ENCODE measurements around the gene PTPRE. TPM values are rescaled to one million over a fixed set of nuclear protein-coding genes. Genes with fewer than 3 reads are reported as not detected.

PTPRE gene
- total and polyA plus RNA-seq, 7 donors, result 0.48 to 4.5 (median 2.7) TPM

GRCh38 chr10:128008521-128009250 is 101.8 kb downstream of the PTPRE start:
- Histone ChIP-seq H3K27me3 (ENCODE audit: insufficient read depth in 3 of 3, low read length in 2 of 3) (no peaks in the 10 kb centered on the region), H3K4me1 (no peaks in the 10 kb centered on the region), H3K36me3 (ENCODE audit: insufficient read depth in 1 of 2, low read depth in 1 of 2) (no peaks in the 10 kb centered on the region), H3K4me3 (no peak overlapping the region), H3K27ac (no peak overlapping the region), H3K9me3 (no peaks in the 10 kb centered on the region)
- WGBS, 3 donors, result 84 to 93% (median 88%) methylated on average over 8 of the region's 8 CpGs
- intact Hi-C loops (cut with DNase I), result no loop called here
- no peak for TF ChIP-seq CTCF (IDR thresholded peaks at IDR 0.05)
- no peak for DNase-seq
- ATAC-seq, result no peak

GRCh38 chr10:128009372-128010126 is 102.6 kb downstream of the PTPRE start:
- ATAC-seq (no peak), DNase-seq (no peak)
- Histone ChIP-seq H3K27me3 (ENCODE audit: insufficient read depth in 3 of 3, low read length in 2 of 3) (no peaks in the 10 kb centered on the region), H3K4me1 (no peaks in the 10 kb centered on the region), H3K9me3 (no peaks in the 10 kb centered on the region), H3K27ac (no peak overlapping the region), H3K36me3 (ENCODE audit: insufficient read depth in 1 of 2, low read depth in 1 of 2) (no peaks in the 10 kb centered on the region), H3K4me3 (no peak overlapping the region)
- WGBS, 3 donors, result 47 to 60% (median 50%) methylated on average over 14 of the region's 14 CpGs
- intact Hi-C loops (cut with DNase I), result loop anchor here in 1 of 2 donors (2.0 kb wide), 1 partner anchor 103 kb away; the partner anchor contains the start of gene PTPRE
- TF ChIP-seq CTCF (IDR thresholded peaks at IDR 0.05), result no peak

GRCh38 chr10:128011059-128011979 is 104.4 kb downstream of the PTPRE start:
- Histone ChIP-seq H3K27me3 (ENCODE audit: insufficient read depth in 3 of 3, low read length in 2 of 3) (no peaks in the 10 kb centered on the region), H3K4me1 (no peaks in the 10 kb centered on the region), H3K36me3 (ENCODE audit: insufficient read depth in 1 of 2, low read depth in 1 of 2) (no peaks in the 10 kb centered on the region), H3K4me3 (no peak overlapping the region), H3K9me3 (no peaks in the 10 kb centered on the region), H3K27ac (no peak overlapping the region)
- WGBS, 3 donors, result 9 to 11% (median 10%) methylated on average over 27 of the region's 27 CpGs
- intact Hi-C loops (cut with DNase I), result loop anchor here (1.0 to 2.0 kb wide), 2 partner anchors 105 kb away; partner anchors contain the start of gene PTPRE (in 1 of the 2)
- peak; percentile 98 for TF ChIP-seq CTCF (IDR thresholded peaks at IDR 0.05)
- ATAC-seq, result peak; percentile 92 to 96 (median 94)
- DNase-seq, result peak; percentile 82 to 90

- H3K36me3 ChIP-seq (ENCODE audit: insufficient read depth in 1 of 2, low read depth in 1 of 2), result no peaks in the 10 kb centered on the region
- H3K4me3 ChIP-seq, result no peak overlapping the region
- no peak for TF ChIP-seq CTCF (IDR thresholded peaks at IDR 0.05)
- intact Hi-C loops (cut with DNase I), result no loop called here
- H3K27me3 ChIP-seq (ENCODE audit: insufficient read depth in 3 of 3, low read length in 2 of 3), result no peaks in the 10 kb centered on the region
- no peak for ATAC-seq
- WGBS, 3 donors, result 89 to 93% (median 91%) methylated on average over 4 of the region's 4 CpGs
- DNase-seq, result no peak
- H3K27ac ChIP-seq, result no peak overlapping the region
- H3K4me1 ChIP-seq, result no peaks in the 10 kb centered on the region
- H3K9me3 ChIP-seq, result no peaks in the 10 kb centered on the region
Observed at GRCh38 chr10:128013626-128014025, 106.7 kb downstream of the PTPRE start.
